ENCODE data around the gene CFAP107.
"Not testable (repeated sequence)": the region's sequence is repeated elsewhere in the genome, so short reads cannot be mapped to it uniquely, and the experiment has no call there.

The CFAP107 gene, protein sequence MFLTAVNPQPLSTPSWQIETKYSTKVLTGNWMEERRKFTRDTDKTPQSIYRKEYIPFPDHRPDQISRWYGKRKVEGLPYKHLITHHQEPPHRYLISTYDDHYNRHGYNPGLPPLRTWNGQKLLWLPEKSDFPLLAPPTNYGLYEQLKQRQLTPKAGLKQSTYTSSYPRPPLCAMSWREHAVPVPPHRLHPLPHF

DNA sequence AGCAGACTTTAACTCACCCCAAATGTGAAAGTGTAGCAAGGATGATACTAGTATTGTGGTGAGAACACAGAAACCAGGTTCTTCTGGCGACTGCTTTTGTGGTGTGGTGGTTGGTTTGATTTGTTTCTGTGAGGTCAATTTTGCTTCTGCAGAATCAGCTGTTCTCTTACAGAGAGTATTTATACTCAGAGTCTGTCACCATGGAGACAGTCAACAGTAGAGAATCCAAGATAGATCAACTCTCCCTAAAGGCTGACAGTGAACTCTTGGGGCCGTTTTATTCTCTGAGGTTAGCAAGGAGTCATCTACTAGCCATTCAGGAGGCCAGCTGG is at the start of gene CFAP107:
TSS of gene CFAP107 (plus strand) at position 209 of the 332 bp plus-strand sequence. CDS start 231 bp downstream, outside the sequence.
- H3K27ac Mint-ChIP-seq (ENCODE audit: low read depth) = no peak within 1 kb of the TSS
- no peaks in the 10 kb centered on the region for H3K4me1 Mint-ChIP-seq
- H3K9me3 Mint-ChIP-seq = peaks cover 29% of the 10 kb centered on the region
- no peaks in the 10 kb centered on the region for H3K36me3 Mint-ChIP-seq (ENCODE audit: insufficient read depth)
- DNase-seq (ENCODE audit: low spot score in 2 of 2) (no peak), ATAC-seq (replicated peaks; ENCODE audit: extremely low read depth, poor library complexity, severe bottlenecking) (no peak)
- peaks cover 86% of the 10 kb centered on the region for H3K27me3 Mint-ChIP-seq
- no peak within 1 kb of the TSS for H3K4me3 Mint-ChIP-seq

DNA sequence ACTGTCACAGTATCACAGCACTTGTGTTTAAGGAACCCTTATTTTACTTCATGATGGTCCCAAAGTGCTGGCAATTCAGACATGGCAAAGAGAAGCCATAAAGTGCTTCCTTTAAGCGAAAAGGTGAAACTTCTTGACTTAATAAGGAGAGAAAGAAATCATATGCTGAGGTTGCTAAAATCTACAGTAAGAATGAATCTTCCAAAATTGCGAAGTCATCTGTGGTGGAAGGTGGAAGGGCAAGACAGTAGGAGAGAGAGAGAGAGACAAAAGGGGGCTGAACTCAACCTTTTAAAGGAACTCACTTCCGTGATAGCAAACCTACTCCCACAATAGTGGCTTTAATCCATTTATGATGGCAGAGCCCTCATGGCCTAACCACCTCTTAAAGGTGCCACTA is 49.3 kb upstream of the CFAP107 start:
- ATAC-seq (replicated peaks; ENCODE audit: extremely low read depth, poor library complexity, severe bottlenecking) (no peak), DNase-seq (ENCODE audit: low spot score in 2 of 2) (no peak)
- Mint-ChIP-seq H3K36me3 (ENCODE audit: insufficient read depth) (no peaks in the 10 kb centered on the region), H3K4me1 (no peaks in the 10 kb centered on the region), H3K27me3 (peaks cover 79% of the 10 kb centered on the region), H3K27ac (ENCODE audit: low read depth) (no peak overlapping the region), H3K4me3 (no peak overlapping the region), H3K9me3 (no peaks in the 10 kb centered on the region)

DNA sequence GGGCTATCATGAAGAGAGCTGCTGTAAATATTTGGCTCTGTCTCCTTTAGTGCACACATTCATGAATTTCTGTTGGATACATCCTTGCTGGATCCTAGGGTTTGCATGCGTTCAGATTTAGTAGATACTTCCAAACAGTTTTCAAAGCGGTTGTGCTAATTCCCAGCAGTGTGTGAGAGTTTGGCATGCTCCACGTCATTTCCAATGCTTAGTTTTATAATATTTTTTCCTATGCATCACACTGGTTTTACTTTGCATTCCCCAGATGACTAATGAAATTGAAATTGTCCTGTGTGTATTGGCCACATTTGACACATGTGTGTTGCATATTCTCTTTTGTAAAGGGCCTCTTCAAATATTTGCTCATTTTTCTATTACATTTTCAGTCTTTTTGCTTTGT is 48.6 kb upstream of the CFAP107 start:
- Mint-ChIP-seq H3K4me3 (no peak overlapping the region), H3K9me3 (no peaks in the 10 kb centered on the region), H3K27me3 (peaks cover 80% of the 10 kb centered on the region), H3K27ac (ENCODE audit: low read depth) (no peak overlapping the region), H3K36me3 (ENCODE audit: insufficient read depth) (no peaks in the 10 kb centered on the region), H3K4me1 (no peaks in the 10 kb centered on the region)
- ATAC-seq (replicated peaks; ENCODE audit: extremely low read depth, poor library complexity, severe bottlenecking) (no peak), DNase-seq (ENCODE audit: low spot score in 2 of 2) (no peak)

DNA sequence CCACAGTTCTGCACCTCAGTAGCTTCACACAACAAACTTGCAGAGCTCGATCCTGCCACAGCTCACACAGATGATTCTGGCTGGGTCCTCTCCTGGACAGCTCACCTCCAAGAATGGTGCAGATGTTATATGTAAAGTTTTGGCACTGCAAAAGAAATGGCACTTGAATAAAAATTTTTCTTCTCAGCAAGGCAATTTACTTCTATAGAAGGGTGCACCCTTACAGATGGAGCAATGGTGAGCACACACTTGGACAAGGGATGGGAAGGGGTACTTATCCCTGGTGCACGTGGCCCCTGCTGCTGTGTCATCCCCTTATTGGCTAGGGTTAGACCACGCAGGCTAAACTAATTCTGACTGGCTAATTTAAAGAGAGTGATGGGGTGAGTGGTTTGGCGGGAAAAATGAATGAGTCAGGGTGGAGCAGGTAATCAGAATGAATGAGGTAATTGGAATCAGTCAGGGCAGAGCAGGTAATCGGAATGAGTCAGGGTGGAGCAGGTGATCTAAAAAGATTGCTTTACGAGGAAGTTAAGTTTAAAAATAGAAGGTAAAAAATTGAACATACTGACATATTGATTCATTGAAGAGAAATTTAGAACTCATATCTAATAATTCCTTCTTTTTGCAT is 42.1 kb upstream of the CFAP107 start:
- H3K9me3 Mint-ChIP-seq = peaks cover 6% of the 10 kb centered on the region
- no peak overlapping the region for H3K27ac Mint-ChIP-seq (ENCODE audit: low read depth)
- no peak overlapping the region for H3K4me3 Mint-ChIP-seq
- peaks cover 62% of the 10 kb centered on the region for H3K27me3 Mint-ChIP-seq
- ATAC-seq (replicated peaks; ENCODE audit: extremely low read depth, poor library complexity, severe bottlenecking) (no peak), DNase-seq (ENCODE audit: low spot score in 2 of 2) (no peak)
- no peaks in the 10 kb centered on the region for H3K4me1 Mint-ChIP-seq
- peaks cover 1% of the 10 kb centered on the region for H3K36me3 Mint-ChIP-seq (ENCODE audit: insufficient read depth)

DNA sequence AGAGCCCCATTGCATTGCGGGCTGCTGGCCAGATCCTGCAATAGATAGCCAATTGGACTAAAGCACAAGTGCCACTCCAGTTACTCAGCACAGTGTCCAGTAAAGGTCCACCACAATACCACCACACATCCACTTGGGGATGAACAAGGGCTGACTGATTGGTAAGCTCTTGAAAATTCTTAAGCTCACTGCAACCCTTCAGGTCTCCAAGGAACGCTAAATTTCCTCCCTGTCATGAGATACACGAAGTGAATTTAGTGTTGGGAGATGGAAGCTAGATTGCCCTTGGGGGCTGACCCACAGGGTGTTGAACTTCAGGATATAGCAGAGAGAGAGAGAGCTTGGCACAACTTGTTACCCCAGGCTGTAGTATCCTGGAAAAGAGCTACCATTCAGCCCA is 39.9 kb upstream of the CFAP107 start:
- peaks cover 1% of the 10 kb centered on the region for H3K36me3 Mint-ChIP-seq (ENCODE audit: insufficient read depth)
- peaks cover 50% of the 10 kb centered on the region for H3K27me3 Mint-ChIP-seq
- no peak overlapping the region for H3K27ac Mint-ChIP-seq (ENCODE audit: low read depth)
- no peaks in the 10 kb centered on the region for H3K4me1 Mint-ChIP-seq
- DNase-seq (ENCODE audit: low spot score in 2 of 2) (no peak), ATAC-seq (replicated peaks; ENCODE audit: extremely low read depth, poor library complexity, severe bottlenecking) (no peak)
- H3K9me3 Mint-ChIP-seq = peaks cover 6% of the 10 kb centered on the region
- no peak overlapping the region for H3K4me3 Mint-ChIP-seq

DNA sequence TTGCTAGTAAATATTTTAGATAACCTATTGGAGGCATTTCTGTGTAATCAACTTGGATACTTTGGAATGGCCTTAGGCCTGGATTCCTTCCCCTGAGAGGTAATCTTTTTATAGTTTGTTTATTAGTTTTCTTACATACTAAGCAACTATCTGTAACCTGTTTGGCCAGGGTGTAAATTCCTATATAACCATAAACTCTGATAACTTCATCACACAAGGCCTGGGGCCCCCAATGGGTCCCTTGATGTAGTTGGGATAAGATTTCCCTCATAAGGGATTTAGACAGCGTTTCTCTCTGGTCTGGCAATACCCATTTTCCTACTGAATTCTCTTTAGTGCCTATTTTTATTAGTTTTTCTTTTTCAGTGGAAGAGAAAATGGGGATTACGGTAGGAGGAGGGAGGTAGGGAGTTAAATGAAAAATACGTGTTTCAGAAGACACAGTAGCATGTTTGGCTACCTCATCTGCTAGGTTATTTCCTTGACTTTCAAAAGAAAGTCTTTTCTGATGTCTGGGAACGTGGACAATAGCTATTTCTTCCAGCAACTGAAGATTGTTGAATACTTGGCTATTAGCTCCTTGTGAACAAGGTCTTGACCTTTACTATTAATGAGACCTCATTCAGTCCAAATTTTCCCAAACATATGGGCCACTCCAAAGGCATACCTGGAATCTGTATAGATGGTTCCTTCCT is 37.5 kb upstream of the CFAP107 start:
- ATAC-seq (replicated peaks; ENCODE audit: extremely low read depth, poor library complexity, severe bottlenecking) = no peak
- no peak for DNase-seq (ENCODE audit: low spot score in 2 of 2)
- H3K4me1 Mint-ChIP-seq = no peaks in the 10 kb centered on the region
- peaks cover 63% of the 10 kb centered on the region for H3K27me3 Mint-ChIP-seq
- no peak overlapping the region for H3K27ac Mint-ChIP-seq (ENCODE audit: low read depth)
- peaks cover 6% of the 10 kb centered on the region for H3K9me3 Mint-ChIP-seq
- peaks cover 1% of the 10 kb centered on the region for H3K36me3 Mint-ChIP-seq (ENCODE audit: insufficient read depth)
- H3K4me3 Mint-ChIP-seq = no peak overlapping the region

DNA sequence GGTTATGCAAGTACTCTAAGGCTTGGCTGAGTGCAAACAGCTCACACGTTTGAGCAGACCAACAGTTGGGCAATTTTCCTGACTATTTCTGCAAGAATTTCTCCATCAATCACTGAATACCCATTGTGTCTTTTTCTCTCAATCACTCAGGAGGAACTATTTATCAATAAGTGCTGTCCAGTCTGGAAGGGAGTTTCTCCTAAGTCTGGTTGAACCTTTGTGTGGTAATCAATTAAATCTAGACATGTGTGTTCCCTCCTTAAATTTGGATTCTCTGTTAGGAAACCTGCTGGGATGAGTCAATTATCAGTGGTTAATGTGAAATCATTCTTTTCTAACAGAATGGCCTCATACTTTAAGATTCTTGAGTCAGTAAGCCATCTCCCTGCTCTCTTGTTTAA is 36.9 kb upstream of the CFAP107 start:
- no peaks in the 10 kb centered on the region for H3K4me1 Mint-ChIP-seq
- H3K36me3 Mint-ChIP-seq (ENCODE audit: insufficient read depth) = peaks cover 1% of the 10 kb centered on the region
- ATAC-seq (replicated peaks; ENCODE audit: extremely low read depth, poor library complexity, severe bottlenecking) (no peak), DNase-seq (ENCODE audit: low spot score in 2 of 2) (no peak)
- H3K27me3 Mint-ChIP-seq = peaks cover 68% of the 10 kb centered on the region
- no peak overlapping the region for H3K4me3 Mint-ChIP-seq
- H3K9me3 Mint-ChIP-seq = peaks cover 2% of the 10 kb centered on the region
- H3K27ac Mint-ChIP-seq (ENCODE audit: low read depth) = no peak overlapping the region

DNA sequence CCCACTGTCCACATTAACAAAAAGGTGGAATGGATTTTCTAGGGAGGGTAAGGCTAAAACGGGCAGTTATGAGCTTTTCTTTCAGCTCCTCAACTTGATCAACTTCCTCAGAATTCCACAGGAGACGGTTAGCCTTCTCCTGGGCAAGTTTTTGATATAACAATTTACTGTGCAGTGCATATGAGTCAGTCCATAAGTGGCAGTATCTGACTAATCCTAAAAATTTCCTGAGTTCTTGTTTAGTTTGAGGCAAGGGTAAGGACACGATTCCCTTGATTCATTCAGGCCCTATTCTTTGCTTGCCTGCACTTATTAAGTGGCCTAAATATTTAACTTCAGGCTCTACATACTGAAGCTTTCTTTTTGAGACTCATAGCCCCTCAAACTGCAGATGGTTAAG is 36.3 kb upstream of the CFAP107 start:
- no peak for DNase-seq (ENCODE audit: low spot score in 2 of 2)
- Mint-ChIP-seq H3K27ac (ENCODE audit: low read depth) (no peak overlapping the region), H3K36me3 (ENCODE audit: insufficient read depth) (peaks cover 1% of the 10 kb centered on the region), H3K4me3 (no peak overlapping the region), H3K9me3 (no peaks in the 10 kb centered on the region), H3K4me1 (no peaks in the 10 kb centered on the region), H3K27me3 (peaks cover 73% of the 10 kb centered on the region)
- no peak for ATAC-seq (replicated peaks; ENCODE audit: extremely low read depth, poor library complexity, severe bottlenecking)

DNA sequence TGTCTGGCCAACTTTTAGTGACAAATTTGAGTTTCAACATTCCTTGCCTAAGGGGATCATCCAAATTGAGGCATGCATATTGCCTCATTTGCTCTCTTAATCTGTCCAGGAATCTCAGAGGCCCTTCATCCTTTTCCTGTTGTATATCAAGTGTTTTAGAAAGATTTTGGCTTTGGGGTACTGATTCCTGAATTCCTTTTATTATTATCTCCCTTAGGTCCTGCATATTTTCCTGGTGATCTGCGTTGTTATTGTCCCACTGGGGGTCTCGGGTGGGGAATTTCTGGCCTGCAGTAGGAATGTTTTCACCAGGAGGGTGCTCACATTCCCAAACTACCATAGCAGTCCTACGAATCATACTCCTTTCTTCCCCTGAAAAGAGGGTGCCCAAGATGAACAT is 34.5 kb upstream of the CFAP107 start:
- H3K9me3 Mint-ChIP-seq = no peaks in the 10 kb centered on the region
- no peak for DNase-seq (ENCODE audit: low spot score in 2 of 2)
- ATAC-seq (replicated peaks; ENCODE audit: extremely low read depth, poor library complexity, severe bottlenecking) = no peak
- H3K27ac Mint-ChIP-seq (ENCODE audit: low read depth) = no peak overlapping the region
- H3K36me3 Mint-ChIP-seq (ENCODE audit: insufficient read depth) = no peaks in the 10 kb centered on the region
- H3K4me1 Mint-ChIP-seq = no peaks in the 10 kb centered on the region
- peaks cover 76% of the 10 kb centered on the region for H3K27me3 Mint-ChIP-seq
- no peak overlapping the region for H3K4me3 Mint-ChIP-seq

DNA sequence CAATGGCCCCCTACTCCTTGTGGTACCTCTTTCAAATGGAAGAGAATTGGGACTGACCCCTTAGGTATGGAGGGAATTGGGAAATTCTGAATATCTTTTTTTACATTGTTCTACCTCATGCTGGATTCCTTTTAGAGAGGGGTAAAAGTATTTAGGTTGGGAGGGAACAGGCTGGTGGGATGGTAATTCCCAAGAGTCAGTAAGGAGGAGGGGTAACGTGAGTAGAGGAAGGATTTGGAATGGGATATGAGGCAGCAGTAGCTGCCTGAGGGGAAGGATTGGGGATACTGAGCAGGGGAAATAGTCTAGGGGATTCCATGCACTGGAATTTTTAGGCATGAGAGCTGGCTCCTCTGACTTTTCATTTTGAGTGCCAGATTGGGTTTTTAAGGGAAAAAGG is 33.9 kb upstream of the CFAP107 start:
- Mint-ChIP-seq H3K27me3 (peaks cover 76% of the 10 kb centered on the region), H3K9me3 (no peaks in the 10 kb centered on the region), H3K4me3 (no peak overlapping the region), H3K4me1 (no peaks in the 10 kb centered on the region), H3K27ac (ENCODE audit: low read depth) (no peak overlapping the region), H3K36me3 (ENCODE audit: insufficient read depth) (no peaks in the 10 kb centered on the region)
- no peak for ATAC-seq (replicated peaks; ENCODE audit: extremely low read depth, poor library complexity, severe bottlenecking)
- DNase-seq (ENCODE audit: low spot score in 2 of 2) = no peak

DNA sequence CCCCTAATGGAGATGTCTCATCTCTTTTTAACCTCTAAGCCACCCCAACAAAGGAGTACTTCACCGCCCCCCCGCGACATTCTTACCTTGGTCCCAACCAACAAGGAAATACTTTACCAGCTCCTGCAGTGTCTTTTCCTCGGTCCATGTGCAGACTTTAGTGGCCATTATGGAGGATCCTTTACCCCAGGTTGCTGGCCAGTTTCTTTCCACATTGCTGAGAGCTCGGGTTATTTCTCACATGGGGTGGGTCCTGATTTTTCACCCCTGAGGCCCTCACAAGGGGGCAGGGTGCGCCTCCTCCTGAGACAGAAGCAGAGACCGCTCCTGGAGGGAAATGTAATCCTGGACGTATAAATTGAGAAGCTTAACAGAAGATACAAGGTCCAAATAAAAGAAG is 33.1 kb upstream of the CFAP107 start:
- DNase-seq (ENCODE audit: low spot score in 2 of 2) (no peak), ATAC-seq (replicated peaks; ENCODE audit: extremely low read depth, poor library complexity, severe bottlenecking) (no peak)
- Mint-ChIP-seq H3K4me3 (no peak overlapping the region), H3K27ac (ENCODE audit: low read depth) (no peak overlapping the region), H3K9me3 (no peaks in the 10 kb centered on the region), H3K27me3 (peaks cover 77% of the 10 kb centered on the region), H3K36me3 (ENCODE audit: insufficient read depth) (no peaks in the 10 kb centered on the region), H3K4me1 (no peaks in the 10 kb centered on the region)

DNA sequence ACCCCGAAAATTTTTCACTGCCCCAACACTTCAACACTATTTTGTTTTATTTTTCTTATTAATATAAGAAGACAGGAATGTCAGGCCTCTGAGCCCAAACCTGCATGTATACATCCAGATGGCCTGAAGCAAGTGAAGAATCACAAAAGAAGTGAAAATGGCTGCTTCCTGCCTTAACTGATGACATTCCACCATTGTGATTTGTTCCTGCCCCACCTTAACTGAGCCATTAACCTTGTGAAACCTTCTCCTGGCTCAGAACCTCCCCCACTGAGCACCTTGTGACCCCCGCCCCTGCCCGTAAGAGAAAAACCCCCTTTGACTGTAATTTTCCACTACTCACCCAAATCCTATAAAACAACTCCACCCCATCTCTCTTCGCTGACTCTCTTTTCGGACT is 32.3 kb upstream of the CFAP107 start:
- DNase-seq (ENCODE audit: low spot score in 2 of 2) = not testable (repeated sequence)

More for the DNA sequence above, 32.3 kb upstream of the CFAP107 start:
- not testable (repeated sequence) for H3K4me1 Mint-ChIP-seq; ATAC-seq (replicated peaks; ENCODE audit: extremely low read depth, poor library complexity, severe bottlenecking); H3K36me3 Mint-ChIP-seq (ENCODE audit: insufficient read depth); H3K4me3 Mint-ChIP-seq; H3K9me3 Mint-ChIP-seq; H3K27ac Mint-ChIP-seq (ENCODE audit: low read depth)
- H3K27me3 Mint-ChIP-seq = peaks cover 80% of the 10 kb centered on the region
